ENCODE results near the gene SEZ6.

Gene SEZ6

DNA sequence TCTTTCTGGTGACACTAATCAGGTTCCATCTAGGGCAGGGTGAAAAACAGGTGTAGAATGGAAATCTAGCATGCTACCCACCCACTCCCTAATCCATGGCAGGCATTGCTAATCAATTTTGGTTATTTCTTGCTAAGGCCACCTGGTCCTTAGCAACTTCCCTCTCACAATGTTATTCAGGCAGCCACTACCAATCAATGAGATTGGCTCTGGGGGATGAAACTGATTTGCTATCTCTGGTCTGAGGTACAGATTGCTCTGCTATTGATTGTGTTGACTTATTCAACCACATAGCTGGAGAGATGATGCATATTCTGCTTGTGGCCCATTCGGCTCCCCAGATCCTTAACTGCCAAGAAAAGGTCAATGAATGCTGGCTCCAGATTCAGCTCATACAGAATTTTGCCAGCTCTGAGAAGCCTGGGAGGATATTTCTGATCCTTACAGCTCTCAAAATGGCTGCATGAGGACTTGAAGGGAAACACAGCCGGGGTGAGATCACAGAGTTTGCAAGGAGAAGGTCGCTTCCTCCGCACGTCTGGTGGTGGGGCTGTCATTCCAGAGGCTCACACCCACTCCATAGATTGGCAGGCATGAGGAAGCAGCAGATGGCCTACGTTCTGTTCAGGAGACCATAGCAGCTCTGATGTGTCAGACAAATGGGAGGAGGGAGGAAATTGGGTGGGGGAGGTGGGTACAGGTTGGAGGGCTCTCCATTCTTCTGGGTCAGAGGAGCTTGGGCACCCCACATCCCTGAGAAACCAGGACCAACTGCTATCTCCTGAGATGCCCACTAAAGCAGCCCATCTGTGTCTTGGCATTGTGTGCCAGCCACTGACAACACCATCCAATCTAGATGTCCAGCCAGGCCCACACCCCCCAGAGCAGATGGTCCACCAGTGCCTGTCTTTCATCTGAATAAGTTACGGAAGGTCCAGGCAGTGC, 22.3 kb downstream of the SEZ6 start:
- TF ChIP-seq GLIS3 (CRISPR knock-in tag; IDR thresholded peaks at IDR 0.05), result no peak
- TF ChIP-seq, protein P1, sequence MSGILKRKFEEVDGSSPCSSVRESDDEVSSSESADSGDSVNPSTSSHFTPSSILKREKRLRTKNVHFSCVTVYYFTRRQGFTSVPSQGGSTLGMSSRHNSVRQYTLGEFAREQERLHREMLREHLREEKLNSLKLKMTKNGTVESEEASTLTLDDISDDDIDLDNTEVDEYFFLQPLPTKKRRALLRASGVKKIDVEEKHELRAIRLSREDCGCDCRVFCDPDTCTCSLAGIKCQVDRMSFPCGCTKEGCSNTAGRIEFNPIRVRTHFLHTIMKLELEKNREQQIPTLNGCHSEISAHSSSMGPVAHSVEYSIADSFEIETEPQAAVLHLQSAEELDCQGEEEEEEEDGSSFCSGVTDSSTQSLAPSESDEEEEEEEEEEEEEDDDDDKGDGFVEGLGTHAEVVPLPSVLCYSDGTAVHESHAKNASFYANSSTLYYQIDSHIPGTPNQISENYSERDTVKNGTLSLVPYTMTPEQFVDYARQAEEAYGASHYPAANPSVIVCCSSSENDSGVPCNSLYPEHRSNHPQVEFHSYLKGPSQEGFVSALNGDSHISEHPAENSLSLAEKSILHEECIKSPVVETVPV (CRISPR knock-in tag; IDR thresholded peaks at IDR 0.05), result no peak
- TF ChIP-seq SNAI2 (CRISPR knock-in tag; IDR thresholded peaks at IDR 0.05), result no peak
- TF ChIP-seq ZNF8 (CRISPR knock-in tag; IDR thresholded peaks at IDR 0.05), result no peak
- no peak for TF ChIP-seq RARB (CRISPR knock-in tag; IDR thresholded peaks at IDR 0.05)
- TF ChIP-seq, protein P2, sequence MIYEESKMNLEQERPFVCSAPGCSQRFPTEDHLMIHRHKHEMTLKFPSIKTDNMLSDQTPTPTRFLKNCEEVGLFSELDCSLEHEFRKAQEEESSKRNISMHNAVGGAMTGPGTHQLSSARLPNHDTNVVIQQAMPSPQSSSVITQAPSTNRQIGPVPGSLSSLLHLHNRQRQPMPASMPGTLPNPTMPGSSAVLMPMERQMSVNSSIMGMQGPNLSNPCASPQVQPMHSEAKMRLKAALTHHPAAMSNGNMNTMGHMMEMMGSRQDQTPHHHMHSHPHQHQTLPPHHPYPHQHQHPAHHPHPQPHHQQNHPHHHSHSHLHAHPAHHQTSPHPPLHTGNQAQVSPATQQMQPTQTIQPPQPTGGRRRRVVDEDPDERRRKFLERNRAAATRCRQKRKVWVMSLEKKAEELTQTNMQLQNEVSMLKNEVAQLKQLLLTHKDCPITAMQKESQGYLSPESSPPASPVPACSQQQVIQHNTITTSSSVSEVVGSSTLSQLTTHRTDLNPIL (CRISPR knock-in tag; IDR thresholded peaks at IDR 0.05; ENCODE audit: low read depth), result no peak
- TF ChIP-seq ZFP30 (CRISPR knock-in tag; IDR thresholded peaks at IDR 0.05), result no peak
- no peak for TF ChIP-seq ZFP3 (CRISPR knock-in tag; IDR thresholded peaks at IDR 0.05)
- no peak for TF ChIP-seq BACH2 (CRISPR knock-in tag; IDR thresholded peaks at IDR 0.05; ENCODE audit: borderline replicate concordance)
- no peak for TF ChIP-seq CSDC2 (CRISPR knock-in tag; IDR thresholded peaks at IDR 0.05)
- TF ChIP-seq, protein P3, sequence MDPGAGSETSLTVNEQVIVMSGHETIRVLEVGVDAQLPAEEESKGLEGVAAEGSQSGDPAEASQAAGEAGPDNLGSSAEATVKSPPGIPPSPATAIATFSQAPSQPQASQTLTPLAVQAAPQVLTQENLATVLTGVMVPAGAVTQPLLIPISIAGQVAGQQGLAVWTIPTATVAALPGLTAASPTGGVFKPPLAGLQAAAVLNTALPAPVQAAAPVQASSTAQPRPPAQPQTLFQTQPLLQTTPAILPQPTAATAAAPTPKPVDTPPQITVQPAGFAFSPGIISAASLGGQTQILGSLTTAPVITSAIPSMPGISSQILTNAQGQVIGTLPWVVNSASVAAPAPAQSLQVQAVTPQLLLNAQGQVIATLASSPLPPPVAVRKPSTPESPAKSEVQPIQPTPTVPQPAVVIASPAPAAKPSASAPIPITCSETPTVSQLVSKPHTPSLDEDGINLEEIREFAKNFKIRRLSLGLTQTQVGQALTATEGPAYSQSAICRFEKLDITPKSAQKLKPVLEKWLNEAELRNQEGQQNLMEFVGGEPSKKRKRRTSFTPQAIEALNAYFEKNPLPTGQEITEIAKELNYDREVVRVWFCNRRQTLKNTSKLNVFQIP (CRISPR knock-in tag; IDR thresholded peaks at IDR 0.05; ENCODE audit: borderline replicate concordance, low read depth), result no peak
- no peak for TF ChIP-seq ARNTL (CRISPR knock-in tag; IDR thresholded peaks at IDR 0.05; ENCODE audit: borderline replicate concordance, low read depth)
- TF ChIP-seq ISL1 (CRISPR knock-in tag; IDR thresholded peaks at IDR 0.05), result no peak
- TF ChIP-seq, protein P4, sequence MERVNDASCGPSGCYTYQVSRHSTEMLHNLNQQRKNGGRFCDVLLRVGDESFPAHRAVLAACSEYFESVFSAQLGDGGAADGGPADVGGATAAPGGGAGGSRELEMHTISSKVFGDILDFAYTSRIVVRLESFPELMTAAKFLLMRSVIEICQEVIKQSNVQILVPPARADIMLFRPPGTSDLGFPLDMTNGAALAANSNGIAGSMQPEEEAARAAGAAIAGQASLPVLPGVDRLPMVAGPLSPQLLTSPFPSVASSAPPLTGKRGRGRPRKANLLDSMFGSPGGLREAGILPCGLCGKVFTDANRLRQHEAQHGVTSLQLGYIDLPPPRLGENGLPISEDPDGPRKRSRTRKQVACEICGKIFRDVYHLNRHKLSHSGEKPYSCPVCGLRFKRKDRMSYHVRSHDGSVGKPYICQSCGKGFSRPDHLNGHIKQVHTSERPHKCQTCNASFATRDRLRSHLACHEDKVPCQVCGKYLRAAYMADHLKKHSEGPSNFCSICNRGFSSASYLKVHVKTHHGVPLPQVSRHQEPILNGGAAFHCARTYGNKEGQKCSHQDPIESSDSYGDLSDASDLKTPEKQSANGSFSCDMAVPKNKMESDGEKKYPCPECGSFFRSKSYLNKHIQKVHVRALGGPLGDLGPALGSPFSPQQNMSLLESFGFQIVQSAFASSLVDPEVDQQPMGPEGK (CRISPR knock-in tag; IDR thresholded peaks at IDR 0.05; ENCODE audit: borderline replicate concordance), result no peak
- TF ChIP-seq OSR1 (CRISPR knock-in tag; IDR thresholded peaks at IDR 0.05), result no peak
- TF ChIP-seq PPARA (CRISPR knock-in tag; IDR thresholded peaks at IDR 0.05; ENCODE audit: borderline replicate concordance), result no peak
- TF ChIP-seq ESRRG (CRISPR knock-in tag; IDR thresholded peaks at IDR 0.05), result no peak
- no peak for TF ChIP-seq ZC3H10 (CRISPR knock-in tag; IDR thresholded peaks at IDR 0.05)
- TF ChIP-seq ZNF565 (CRISPR knock-in tag; conservative IDR thresholded peaks at IDR 0.05; ENCODE audit: low read depth), result no peak
- no peak for TF ChIP-seq TOX (CRISPR knock-in tag; IDR thresholded peaks at IDR 0.05; ENCODE audit: borderline replicate concordance)
- no peak for ATAC-seq

DNA sequence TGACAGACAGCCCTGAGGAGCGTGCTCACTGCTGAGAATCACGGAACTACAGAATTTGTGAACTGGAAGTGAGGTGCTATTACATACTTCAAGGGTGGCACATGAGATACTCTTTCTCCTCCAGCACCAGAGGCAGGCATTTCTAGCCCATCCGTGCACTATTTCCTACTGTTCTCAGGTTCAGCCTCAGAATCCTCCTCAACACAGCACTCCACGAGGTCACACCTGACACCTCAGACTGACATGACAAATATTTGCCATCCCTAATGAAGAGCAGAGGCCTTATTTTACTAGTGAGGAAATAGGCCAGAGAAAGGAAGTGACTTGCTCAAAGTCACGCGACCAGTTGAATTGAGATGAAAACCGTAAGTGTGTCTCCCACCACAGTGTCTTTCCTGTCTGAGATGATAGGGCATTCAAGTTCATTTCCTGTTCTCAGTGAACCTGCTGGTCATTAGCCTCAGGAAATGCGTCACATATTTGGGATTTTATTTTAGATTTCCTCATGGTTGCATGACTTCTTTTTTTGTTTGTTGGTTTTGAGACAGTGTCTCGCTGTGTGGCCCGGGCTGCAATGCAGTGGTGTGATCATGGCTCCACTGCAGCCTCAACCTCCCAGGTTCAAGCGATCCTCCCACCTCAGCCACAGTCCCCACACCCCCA, 23.6 kb downstream of the SEZ6 start:
- no peak for ATAC-seq
- TF ChIP-seq PPARA (CRISPR knock-in tag; IDR thresholded peaks at IDR 0.05; ENCODE audit: borderline replicate concordance), result no peak
- no peak for TF ChIP-seq ZNF8 (CRISPR knock-in tag; IDR thresholded peaks at IDR 0.05)
- no peak for TF ChIP-seq ZFP30 (CRISPR knock-in tag; IDR thresholded peaks at IDR 0.05)
- no peak for TF ChIP-seq ZFP3 (CRISPR knock-in tag; IDR thresholded peaks at IDR 0.05)
- no peak for TF ChIP-seq TCF4 (CRISPR knock-in tag; IDR thresholded peaks at IDR 0.05; ENCODE audit: borderline replicate concordance)
- TF ChIP-seq, protein P3 (CRISPR knock-in tag; IDR thresholded peaks at IDR 0.05; ENCODE audit: borderline replicate concordance, low read depth), result no peak
- TF ChIP-seq GLIS3 (CRISPR knock-in tag; IDR thresholded peaks at IDR 0.05), result no peak
- no peak for TF ChIP-seq TOX (CRISPR knock-in tag; IDR thresholded peaks at IDR 0.05; ENCODE audit: borderline replicate concordance)
- TF ChIP-seq SNAI2 (CRISPR knock-in tag; IDR thresholded peaks at IDR 0.05), result no peak
- TF ChIP-seq RARB (CRISPR knock-in tag; IDR thresholded peaks at IDR 0.05), result no peak
- no peak for TF ChIP-seq BACH2 (CRISPR knock-in tag; IDR thresholded peaks at IDR 0.05; ENCODE audit: borderline replicate concordance)

All from SK-N-SH treated with all-trans-retinoic acid at 6 μM for 48 hours (cell line).